Fibroblast of mammary gland (primary cell): ENCODE measurements around the gene SALL3.

Source experiments
- DNase-seq: peaks from one replicate; pipeline ENCODE4 v3.0.0-alpha.2; 2010; ENCODE audit warnings: low read depth
- H3K4me3 ChIP-seq: 2 replicates; pipeline ENCODE4 v1.5.1; 2011; ENCODE audit warnings: low read depth, mild to moderate bottlenecking, low read length, moderate library complexity; ENCODE audit not compliant: control insufficient read depth
- TF ChIP-seq, protein P1 (sequence below): conservative IDR thresholded peaks from 2 replicates; pipeline ENCODE4 v1.5.1; 2011; ENCODE audit warnings: low read depth, low read length, inconsistent platforms; ENCODE audit not compliant: control insufficient read depth, insufficient read depth

Gene SALL3

DNA sequence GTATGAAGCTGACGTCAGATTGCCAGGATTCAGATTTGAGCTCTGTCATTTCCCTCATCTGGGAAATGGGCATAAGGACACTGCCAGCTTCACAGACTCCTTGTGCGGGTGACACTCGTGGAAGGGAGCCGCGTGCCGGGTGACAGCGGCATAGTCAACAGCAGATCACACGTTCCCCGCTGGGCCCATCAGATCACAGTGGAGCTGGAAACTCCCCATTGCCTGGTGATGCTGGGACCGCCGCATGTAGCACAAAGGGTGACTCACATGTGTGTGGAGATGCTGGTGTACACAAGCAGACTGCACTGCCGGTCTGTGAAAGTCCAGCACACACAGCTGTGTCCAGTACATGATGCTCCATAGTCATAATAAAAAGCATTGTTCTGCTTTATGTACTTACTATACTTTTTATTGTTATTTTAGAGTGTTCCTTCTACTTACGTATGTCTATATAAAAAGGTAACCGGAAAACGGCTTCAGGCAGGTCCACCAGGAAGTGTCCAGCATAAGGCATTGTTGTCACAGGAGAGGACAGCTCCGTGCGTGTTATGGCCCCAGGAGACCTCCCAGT is 31.8 kb downstream of the SALL3 start:
- no peak for DNase-seq
- no peak overlapping the region for H3K4me3 ChIP-seq
- TF ChIP-seq, protein P1, sequence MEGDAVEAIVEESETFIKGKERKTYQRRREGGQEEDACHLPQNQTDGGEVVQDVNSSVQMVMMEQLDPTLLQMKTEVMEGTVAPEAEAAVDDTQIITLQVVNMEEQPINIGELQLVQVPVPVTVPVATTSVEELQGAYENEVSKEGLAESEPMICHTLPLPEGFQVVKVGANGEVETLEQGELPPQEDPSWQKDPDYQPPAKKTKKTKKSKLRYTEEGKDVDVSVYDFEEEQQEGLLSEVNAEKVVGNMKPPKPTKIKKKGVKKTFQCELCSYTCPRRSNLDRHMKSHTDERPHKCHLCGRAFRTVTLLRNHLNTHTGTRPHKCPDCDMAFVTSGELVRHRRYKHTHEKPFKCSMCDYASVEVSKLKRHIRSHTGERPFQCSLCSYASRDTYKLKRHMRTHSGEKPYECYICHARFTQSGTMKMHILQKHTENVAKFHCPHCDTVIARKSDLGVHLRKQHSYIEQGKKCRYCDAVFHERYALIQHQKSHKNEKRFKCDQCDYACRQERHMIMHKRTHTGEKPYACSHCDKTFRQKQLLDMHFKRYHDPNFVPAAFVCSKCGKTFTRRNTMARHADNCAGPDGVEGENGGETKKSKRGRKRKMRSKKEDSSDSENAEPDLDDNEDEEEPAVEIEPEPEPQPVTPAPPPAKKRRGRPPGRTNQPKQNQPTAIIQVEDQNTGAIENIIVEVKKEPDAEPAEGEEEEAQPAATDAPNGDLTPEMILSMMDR, result no peak

DNA sequence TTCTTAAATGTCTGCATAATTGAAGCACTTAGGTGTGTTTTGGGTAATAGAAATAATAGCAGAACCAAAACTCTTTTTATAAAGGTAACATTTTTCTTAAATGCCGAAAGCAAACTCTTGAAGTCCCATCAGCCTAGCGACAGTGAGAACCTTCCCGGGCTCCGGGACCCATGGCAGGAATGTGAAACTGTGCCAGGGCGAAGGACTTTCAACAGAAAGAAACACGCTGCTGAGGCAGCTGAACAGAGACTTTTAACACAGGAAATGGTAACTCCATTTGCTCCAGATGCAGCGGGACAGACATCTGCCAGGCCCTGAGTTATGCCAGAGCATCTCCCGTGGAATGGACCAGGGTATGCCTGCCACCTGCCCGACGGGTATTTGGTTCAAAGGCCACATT is 34.3 kb downstream of the SALL3 start:
- no peak for DNase-seq

DNA sequence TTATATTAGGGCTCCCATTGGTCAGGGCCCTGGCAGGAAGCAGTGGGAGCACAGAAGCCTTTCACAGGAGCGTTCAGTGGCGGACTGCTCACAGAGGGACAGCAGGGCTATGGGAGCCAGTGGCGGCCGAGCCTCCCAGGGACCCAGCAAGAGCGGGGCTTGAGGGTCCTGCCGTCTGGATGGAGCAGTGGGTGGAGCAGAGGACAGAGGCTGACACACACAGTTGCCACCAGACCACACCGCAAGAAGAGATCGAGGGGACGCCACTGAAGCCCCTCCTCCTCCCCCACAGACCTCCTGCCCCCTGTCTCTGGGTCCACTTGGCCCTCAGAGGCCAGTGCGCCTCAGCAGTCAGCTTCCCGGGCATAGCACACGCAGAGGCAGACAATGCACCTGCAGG is 39.3 kb downstream of the SALL3 start:
- no peak for DNase-seq
- H3K4me3 ChIP-seq, result no peak overlapping the region
- TF ChIP-seq, protein P1, result no peak

More for the DNA sequence above, 34.3 kb downstream of the SALL3 start:
- TF ChIP-seq, protein P1, result no peak
- H3K4me3 ChIP-seq, result no peak overlapping the region

DNA sequence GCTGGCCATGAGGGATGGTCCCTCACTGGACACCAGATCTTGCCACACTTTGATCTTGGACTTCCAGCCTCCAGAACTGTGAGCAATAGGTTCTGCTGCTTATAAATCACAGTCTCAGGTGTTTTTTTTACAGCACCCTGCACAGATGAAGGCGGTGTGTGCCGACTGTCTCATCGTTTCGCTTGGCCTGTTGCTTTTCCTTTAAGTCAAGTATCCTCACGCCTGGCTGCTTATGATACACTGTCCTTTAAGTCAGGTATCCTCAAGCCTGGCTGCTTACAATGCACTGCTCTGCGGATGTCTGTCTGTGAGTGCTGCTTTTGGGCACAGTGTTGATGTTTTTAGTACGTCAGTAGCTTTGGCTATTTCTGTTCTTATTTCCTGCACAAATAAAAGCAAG is 40.3 kb downstream of the SALL3 start:
- no peak overlapping the region for H3K4me3 ChIP-seq
- no peak for DNase-seq
- TF ChIP-seq, protein P1, result no peak

DNA sequence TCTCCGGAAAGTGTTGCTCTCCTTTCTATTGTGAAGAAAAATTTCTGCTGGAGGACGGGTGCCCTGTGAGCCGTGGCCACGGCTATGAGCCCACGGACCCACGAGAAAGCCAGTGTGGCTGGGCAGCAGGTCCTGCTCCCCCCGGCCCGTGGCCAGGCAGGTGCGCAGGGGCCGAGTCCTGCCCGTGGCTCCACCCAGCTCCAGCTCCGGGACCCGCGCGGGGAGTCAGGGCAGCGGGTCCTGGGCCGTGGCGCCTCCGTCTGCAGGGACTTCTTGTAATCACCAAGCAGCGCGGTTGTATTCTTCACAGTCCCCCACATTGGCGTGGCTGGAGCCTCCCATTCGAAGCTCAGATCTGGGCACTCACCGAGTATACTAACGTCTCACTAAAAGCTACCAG is 43.0 kb downstream of the SALL3 start:
- TF ChIP-seq, protein P1, result no peak
- DNase-seq, result no peak
- H3K4me3 ChIP-seq, result no peak overlapping the region

DNA sequence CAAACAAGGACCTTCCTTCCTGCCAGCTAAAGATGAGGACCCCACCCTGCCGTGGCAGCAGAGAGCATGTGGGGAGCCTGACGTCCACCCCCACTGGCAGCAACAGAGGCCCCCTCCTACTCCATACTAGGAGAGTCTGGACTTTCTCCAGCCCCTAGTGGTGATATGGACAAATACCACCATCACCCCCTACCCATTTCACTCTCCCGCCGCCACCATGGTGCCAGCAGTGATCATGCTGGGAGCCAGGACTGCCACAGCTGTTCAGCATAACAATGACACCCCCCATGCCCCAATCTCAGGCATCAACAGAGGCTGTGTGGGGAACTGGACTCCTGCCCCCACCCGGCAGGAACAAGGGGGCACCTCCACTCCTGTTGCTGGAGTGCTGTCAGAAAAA is 46.9 kb downstream of the SALL3 start:
- TF ChIP-seq, protein P1, result no peak
- H3K4me3 ChIP-seq, result no peak overlapping the region
- DNase-seq, result no peak

DNA sequence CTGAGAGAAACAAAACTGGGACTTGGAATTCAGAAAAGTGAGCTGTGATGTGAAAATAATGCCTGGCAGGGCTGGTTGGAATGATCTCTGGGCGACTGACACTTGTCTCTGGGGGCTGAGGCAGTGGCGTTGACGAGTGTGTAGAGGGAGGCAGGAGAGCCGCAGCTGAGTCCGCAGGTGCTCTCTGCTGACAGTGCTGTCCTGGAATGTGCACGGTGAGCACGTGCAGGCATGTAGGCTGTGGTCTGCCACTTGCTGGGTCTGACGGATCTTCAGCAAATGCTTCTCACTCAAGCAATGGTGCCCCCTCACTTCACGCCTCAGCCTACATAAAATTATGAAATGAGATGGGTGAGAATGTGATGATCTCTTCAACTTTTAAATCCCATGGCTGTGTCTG is 51.1 kb downstream of the SALL3 start:
- no peak overlapping the region for H3K4me3 ChIP-seq
- TF ChIP-seq, protein P1, result no peak
- DNase-seq, result no peak
